Cardiac fibroblast (primary cell): ENCODE measurements around the gene WARS2.

Experiments
- DNase-seq, 2 donors: peaks; one replicate each; pipeline versions ENCODE4 v3.0.0 to v3.0.0-alpha.2; 2010; ENCODE audit warnings: low read depth in 2 of 2
- H3K4me3 ChIP-seq, 2 donors: replicated peaks in 1 of 2; 1 replicate in 1 of 2; 2 replicates in 1 of 2; pipeline ENCODE4 v1.5.1; 2011; ENCODE audit warnings: low read depth in 2 of 2, low read length in 2 of 2, mild to moderate bottlenecking in 2 of 2, moderate library complexity in 1 of 2
- TF ChIP-seq, protein P1 (sequence below): IDR thresholded peaks from one replicate; pipeline ENCODE4 v1.5.1; 2011; ENCODE audit warnings: low read depth, mild to moderate bottlenecking, low read length, inconsistent platforms

The WARS2 gene

DNA sequence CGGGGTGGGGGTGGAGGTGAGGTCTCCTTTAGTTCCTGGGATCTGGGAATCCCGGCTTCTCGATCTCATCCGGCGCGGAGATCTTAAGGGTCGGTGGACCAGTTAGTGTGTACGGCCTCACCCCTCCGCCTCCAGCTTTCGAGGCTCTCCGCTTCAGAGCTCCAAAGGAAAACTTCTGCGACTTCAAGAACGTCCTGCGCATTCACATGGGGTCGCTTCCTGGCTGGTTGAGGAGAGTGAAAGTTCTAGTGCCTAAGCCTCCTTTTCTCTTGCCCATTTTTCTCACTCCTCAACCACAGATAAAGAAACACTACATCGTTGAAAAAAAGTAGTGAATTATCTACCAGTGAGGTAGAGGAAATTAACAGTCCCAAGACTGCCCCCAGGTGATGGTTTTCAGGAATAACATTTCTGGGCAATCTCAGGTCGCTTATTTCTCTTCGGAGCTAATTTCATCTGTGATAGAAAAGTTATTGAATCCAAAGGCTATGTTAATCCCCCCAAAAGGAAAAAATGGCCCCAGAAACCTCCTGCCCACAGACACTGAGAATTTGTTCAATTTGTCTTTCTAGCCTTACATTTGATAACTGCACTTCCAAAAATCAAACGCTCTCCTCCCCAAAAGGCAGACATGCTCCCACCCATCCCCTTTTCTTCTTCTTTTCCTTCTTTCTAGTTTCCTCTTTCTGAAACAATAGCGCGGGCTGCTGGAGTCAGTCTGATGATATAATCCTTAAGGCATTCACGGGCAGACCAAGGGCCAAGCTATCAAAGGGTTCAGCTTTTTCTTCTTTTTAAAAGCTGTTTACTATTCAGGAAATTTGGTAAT is 131.8 kb downstream of the WARS2 start:
- peak; percentile 77 to 84 for DNase-seq
- TF ChIP-seq, protein P1, sequence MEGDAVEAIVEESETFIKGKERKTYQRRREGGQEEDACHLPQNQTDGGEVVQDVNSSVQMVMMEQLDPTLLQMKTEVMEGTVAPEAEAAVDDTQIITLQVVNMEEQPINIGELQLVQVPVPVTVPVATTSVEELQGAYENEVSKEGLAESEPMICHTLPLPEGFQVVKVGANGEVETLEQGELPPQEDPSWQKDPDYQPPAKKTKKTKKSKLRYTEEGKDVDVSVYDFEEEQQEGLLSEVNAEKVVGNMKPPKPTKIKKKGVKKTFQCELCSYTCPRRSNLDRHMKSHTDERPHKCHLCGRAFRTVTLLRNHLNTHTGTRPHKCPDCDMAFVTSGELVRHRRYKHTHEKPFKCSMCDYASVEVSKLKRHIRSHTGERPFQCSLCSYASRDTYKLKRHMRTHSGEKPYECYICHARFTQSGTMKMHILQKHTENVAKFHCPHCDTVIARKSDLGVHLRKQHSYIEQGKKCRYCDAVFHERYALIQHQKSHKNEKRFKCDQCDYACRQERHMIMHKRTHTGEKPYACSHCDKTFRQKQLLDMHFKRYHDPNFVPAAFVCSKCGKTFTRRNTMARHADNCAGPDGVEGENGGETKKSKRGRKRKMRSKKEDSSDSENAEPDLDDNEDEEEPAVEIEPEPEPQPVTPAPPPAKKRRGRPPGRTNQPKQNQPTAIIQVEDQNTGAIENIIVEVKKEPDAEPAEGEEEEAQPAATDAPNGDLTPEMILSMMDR: peak; percentile 54

DNA sequence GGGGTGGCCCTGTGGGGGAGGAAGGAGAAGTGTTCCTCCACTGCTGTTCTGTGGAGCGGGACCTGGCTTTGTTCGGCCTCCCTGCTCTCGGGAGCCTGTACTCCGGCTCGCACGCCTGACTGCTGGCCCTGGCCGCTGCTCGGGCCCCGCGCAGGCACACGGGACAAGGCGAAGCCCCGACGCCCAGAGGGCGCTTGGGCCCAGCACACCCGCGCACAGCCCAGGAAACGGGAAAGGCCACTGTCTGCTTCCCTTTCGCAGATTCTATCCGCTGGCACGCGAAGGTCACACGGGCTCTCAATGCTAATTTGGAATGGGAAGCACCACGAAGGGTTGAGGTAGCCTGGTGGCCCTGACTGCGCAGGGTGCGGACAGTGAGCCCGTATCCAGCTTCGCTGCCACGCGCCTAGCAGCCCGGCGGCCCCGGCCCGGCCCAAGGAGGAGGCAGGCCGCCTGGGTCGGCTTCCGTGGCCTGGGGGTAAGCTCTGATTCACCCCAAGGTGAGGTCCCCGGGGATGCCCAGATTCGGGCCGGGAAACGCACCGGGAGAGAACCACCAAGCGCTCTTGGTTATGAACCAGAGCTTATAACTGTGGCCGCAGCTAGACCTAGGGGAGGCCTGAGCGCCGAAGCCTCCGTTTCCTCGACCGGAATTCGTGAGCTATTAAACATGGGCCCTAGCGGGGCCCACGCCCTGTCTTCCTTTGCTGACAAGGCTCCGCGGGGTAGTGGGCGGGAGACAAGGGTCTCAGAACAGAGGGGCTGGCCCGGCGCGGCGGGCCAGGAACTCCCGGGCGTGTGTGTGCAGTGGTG is 132.6 kb downstream of the WARS2 start:
- peak overlapping the region; percentile 27 for H3K4me3 ChIP-seq
- TF ChIP-seq, protein P1: no peak
- DNase-seq: no peak

More for the DNA sequence above, 131.8 kb downstream of the WARS2 start:
- peak overlapping the region; percentile 27 for H3K4me3 ChIP-seq

DNA sequence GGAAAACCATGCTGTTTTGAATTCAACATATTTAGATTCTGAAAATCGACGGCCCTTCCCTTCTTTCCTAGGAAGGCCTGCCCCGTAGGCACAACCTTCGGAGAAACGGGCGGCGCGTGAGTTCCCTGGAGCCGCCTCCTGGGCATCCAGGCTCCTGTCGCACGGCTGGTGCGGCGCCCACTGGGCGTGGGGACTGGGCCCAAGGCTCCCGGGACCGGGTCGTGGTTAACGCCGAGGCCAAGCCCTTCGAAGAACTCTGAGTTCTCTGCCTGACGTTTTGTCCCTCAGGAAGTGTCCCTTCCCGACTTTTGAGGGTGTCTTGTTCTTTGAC is 133.1 kb downstream of the WARS2 start:
- no peak for DNase-seq
- no peak overlapping the region for H3K4me3 ChIP-seq
- TF ChIP-seq, protein P1: no peak

DNA sequence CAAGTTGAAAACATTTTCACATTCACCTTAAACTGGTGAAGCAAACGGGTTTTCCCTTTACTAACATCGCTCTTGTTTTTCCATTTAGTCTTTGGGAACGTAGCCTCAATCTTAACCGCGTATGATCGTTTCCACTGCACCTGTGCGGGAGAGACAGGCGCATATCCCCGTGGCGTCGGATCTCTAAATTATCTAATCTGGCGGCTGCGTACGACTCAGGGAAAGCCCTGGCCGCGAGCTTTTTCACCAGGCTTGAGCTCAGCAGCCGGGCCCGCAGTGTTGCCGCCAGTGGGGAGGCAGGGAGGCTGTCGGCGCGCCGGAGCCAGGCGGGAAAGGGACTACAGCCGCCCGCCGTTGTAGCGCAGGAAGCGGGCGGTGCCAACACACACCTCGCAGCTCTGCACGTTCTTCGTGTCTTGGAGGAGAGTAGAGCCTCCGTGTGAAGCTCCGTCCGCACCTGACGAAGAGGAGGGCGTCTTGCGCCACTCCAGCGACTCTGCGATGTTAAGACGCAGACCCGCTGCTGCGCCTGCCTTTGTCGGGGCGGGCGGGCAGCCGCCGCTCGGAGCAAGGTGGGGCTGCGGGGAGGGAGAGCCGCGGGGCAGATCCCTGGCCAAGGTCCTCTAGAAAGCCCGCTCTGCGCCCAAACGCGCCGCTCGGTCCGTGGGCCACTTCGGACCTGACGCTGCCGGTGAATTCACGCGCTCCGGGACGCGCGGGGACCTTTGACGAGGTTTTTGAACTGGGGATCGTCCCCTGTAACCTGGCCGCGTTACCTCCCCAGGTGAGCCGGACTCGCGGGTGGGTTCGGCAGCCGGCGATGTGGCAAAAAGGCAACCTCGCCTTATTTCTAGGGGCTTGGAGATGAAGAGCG is 133.8 kb downstream of the WARS2 start:
- no peak for DNase-seq
- peak overlapping the region in 1 of 2 donors; percentile 16 for H3K4me3 ChIP-seq
- TF ChIP-seq, protein P1: no peak

GRCh38 chr1:119005724-119006405 is 134.6 kb downstream of the WARS2 start:
- TF ChIP-seq, protein P1: no peak
- H3K4me3 ChIP-seq: no peak overlapping the region
- DNase-seq: no peak

GRCh38 chr1:119004781-119005180 is 135.7 kb downstream of the WARS2 start:
- no peak for DNase-seq
- TF ChIP-seq, protein P1: no peak
- H3K4me3 ChIP-seq: no peak overlapping the region
